K562 (cell line): ENCODE results near the gene GRIK2. TPM values are rescaled to one million over a fixed set of nuclear protein-coding genes. Genes with fewer than 3 reads are reported as not detected.

Source experiments
- ATAC-seq: fragments of 200-7000 bp; cut with Tn5 transposase; 3 replicates; pipeline ENCODE4 v1.9.1; 2020; ENCODE audit warnings: moderate library complexity
- BruUV-seq: library from RNA; stranded (reverse); fragments of 400-500 nt; replicated peaks from 2 replicates; lab custom pipeline; 2021; lab: Mats Ljungman, UMichigan
- CTCF ChIA-PET: fragments of 300-600 bp; formaldehyde crosslinking; extraction: SDS; loops from one replicate; lab custom pipeline; 2021; ENCODE audit warnings: low intra/inter-chr PET ratio; lab: Yijun Ruan, JAX
- POLR2A ChIA-PET: fragments of 300-600, 350-650 bp; sonication (Branson Sonifier 250); formaldehyde crosslinking; extraction: SDS; loops from one replicate; lab custom pipeline; 2021; ENCODE audit warnings: antibody characterized with exemption, inconsistent platforms; lab: Yijun Ruan, JAX
- DNase-seq, 4 experiments: peaks; one replicate each; pipeline versions ENCODE4 v3.0.0 to v3.0.0-alpha.2; 2011 to 2018; ENCODE audit warnings: low spot score in 3 of 4, mixed read lengths in 3 of 4; ENCODE audit errors: extremely low read depth in 1 of 4
- FAIRE-seq: peaks from 2 replicates; lab custom pipeline; 2011; peaks lifted over from hg19 to GRCh38; lab: Jason Lieb, UNC
- H2AFZ ChIP-seq: 2 replicates; pipeline ENCODE4 v1.6.0; 2011; ENCODE audit warnings: low read depth, low read length, control low read depth, inconsistent platforms
- H3K27ac ChIP-seq: fragments of 200-600 bp; 3 replicates; pipeline ENCODE4 v1.8.0; 2011; ENCODE audit warnings: low read depth, mild to moderate bottlenecking, control low read depth, inconsistent platforms, low read length, moderate library complexity, mixed read lengths; ENCODE audit errors: extremely low read depth
- H3K27me3 ChIP-seq, 2 experiments: fragments of 300-600 bp in 1 of 2; 2 replicates in 1 of 2; 3 replicates in 1 of 2; pipeline versions ENCODE4 v1.6.0 to v1.8.0; 2011; ENCODE audit warnings: inconsistent platforms in 2 of 2, low read length in 2 of 2, mild to moderate bottlenecking in 1 of 2, mixed read lengths in 1 of 2, moderate library complexity in 1 of 2; ENCODE audit not compliant: control insufficient read depth in 2 of 2, insufficient read depth in 2 of 2
- H3K36me3 ChIP-seq: fragments of 300-600 bp; 3 replicates; pipeline ENCODE4 v1.8.0; 2011; ENCODE audit warnings: mild to moderate bottlenecking, low read length, inconsistent platforms; ENCODE audit not compliant: control insufficient read depth, insufficient read depth
- H3K4me1 ChIP-seq, 2 experiments: fragments of 200-600 bp in 1 of 2; replicated peaks in 1 of 2; 2 replicates in 1 of 2; 3 replicates in 1 of 2; pipeline versions ENCODE4 v1.5.1 to v1.8.0; 2011; ENCODE audit warnings: inconsistent platforms in 2 of 2, low read length in 2 of 2, mild to moderate bottlenecking in 1 of 2, mixed read lengths in 1 of 2, moderate library complexity in 1 of 2; ENCODE audit not compliant: control insufficient read depth in 2 of 2, insufficient read depth in 2 of 2
- H3K4me2 ChIP-seq: 2 replicates; pipeline ENCODE4 v1.6.1; 2011; ENCODE audit warnings: low read length, control low read depth, inconsistent platforms, mixed read lengths; ENCODE audit not compliant: insufficient read depth
- H3K4me3 ChIP-seq: fragments of 200-600 bp; sonication (generic), shearing (Covaris generic); 2 replicates; pipeline ENCODE4 v1.5.1; 2016; ENCODE audit warnings: control low read depth, inconsistent platforms
- H3K79me2 ChIP-seq: fragments of 200-600 bp; 3 replicates; pipeline ENCODE4 v1.8.0; 2011; ENCODE audit warnings: low read length, inconsistent platforms; ENCODE audit not compliant: control insufficient read depth, insufficient read depth
- H3K9ac ChIP-seq, 2 experiments: 2 replicates each; pipeline versions ENCODE4 v1.6.0 to v1.6.1; 2011; ENCODE audit warnings: low read depth in 2 of 2, low read length in 2 of 2, control low read depth in 1 of 2, inconsistent platforms in 1 of 2, mild to moderate bottlenecking in 1 of 2, mixed read lengths in 1 of 2; ENCODE audit not compliant: insufficient read depth in 1 of 2
- H3K9me1 ChIP-seq: one replicate; pipeline ENCODE4 v1.6.0; 2011; ENCODE audit warnings: inconsistent platforms, mild to moderate bottlenecking, low read length, moderate library complexity; ENCODE audit not compliant: control insufficient read depth, insufficient read depth
- H3K9me3 ChIP-seq: replicated peaks from 2 replicates; pipeline ENCODE4 v1.5.1; 2011; ENCODE audit warnings: low read depth, low read length, inconsistent platforms; ENCODE audit not compliant: control insufficient read depth, insufficient read depth
- H4K20me1 ChIP-seq: replicated peaks from 2 replicates; pipeline ENCODE4 v1.6.1; 2011; ENCODE audit warnings: low read length, inconsistent platforms, mixed read lengths; ENCODE audit not compliant: control insufficient read depth, insufficient read depth
- EP300 ChIP-seq: IDR thresholded peaks from 2 replicates; pipeline ENCODE4 v1.6.1; 2012; ENCODE audit warnings: low read length, improper control_type of control experiment
- MCM5 ChIP-seq: fragments of 450-650 bp; IDR thresholded peaks from 2 replicates; pipeline ENCODE4 v1.6.1; 2016; ENCODE audit warnings: low read depth
- MNT ChIP-seq, 2 experiments: fragments of 450-650 bp; conservative IDR thresholded peaks; 2 replicates each; pipeline ENCODE4 v1.6.1; 2017; ENCODE audit warnings: mild to moderate bottlenecking in 2 of 2, moderate library complexity in 2 of 2
- ZNF644 ChIP-seq: fragments of 200-800 bp; sonication (Bioruptor generic); IDR thresholded peaks from 2 replicates; pipeline ENCODE4 v1.6.1; 2016; ENCODE audit warnings: low read depth, missing genetic modification characterization, missing compliant biosample characterization
- ZNF780A ChIP-seq: fragments of 250-450 bp; sonication (Bioruptor Pico); IDR thresholded peaks from 2 replicates; pipeline ENCODE4 v1.5.0; 2021; ENCODE audit warnings: mild to moderate bottlenecking
- ZSCAN32 ChIP-seq: fragments of 450-650 bp; formaldehyde crosslinking; IDR thresholded peaks from 2 replicates; pipeline ENCODE4 v1.4.0; 2020; ENCODE audit warnings: mild to moderate bottlenecking, moderate library complexity
- WGBS: fragments of 100-300 bp; shearing (Covaris generic); methylation state at CpG from one replicate; pipeline ENCODE4 v1.1.6; 2016; ENCODE audit warnings: low coverage, mixed read lengths; ENCODE audit not compliant: insufficient coverage; ENCODE audit errors: missing lambda C conversion rate; 5-methylcytosine and 5-hydroxymethylcytosine counted together
- in situ Hi-C: fragments of 300-500 bp; cut with MboI; formaldehyde crosslinking; loops from 4 replicates; pipeline ENCODE4 v1.15.0; 2018; ENCODE audit warnings: inconsistent platforms, mixed read lengths
- intact Hi-C: fragments of 100-400 bp; cut with micrococcal nuclease; formaldehyde crosslinking; loops from 2 replicates; pipeline ENCODE4 v1.14.2; 2022
- polyA plus RNA-seq, 8 experiments: library from polyadenylated mRNA; depleted of rRNA in 4 of 8; stranded (reverse) in 5 of 8; unstranded in 3 of 8; fragments of >200 nt; fragmentation: Nextera tagmentation in 2 of 8; fragmentation: Illumina TruSeq in 1 of 8; extraction: Ambion mirVana in 2 of 8; extraction: Trizol in 1 of 8; gene quantifications; 2 replicates each; pipeline versions ENCODE4 v1.2.1 to v1.2.3, GENCODE V29; 2011 to 2014; ENCODE audit warnings: inconsistent platforms in 1 of 8, missing spikeins in 1 of 8
- total RNA-seq, 7 experiments: library from RNA; depleted of rRNA in 6 of 7; stranded (reverse); fragments of >200 nt in 6 of 7; fragmentation: Illumina TruSeq in 2 of 7; extraction: Trizol in 2 of 7; gene quantifications; 2 replicates each; pipeline versions ENCODE4 v1.2.1 to v1.2.3, GENCODE V29; 2011 to 2021; ENCODE audit warnings: low replicate concordance in 1 of 7

Gene GRIK2
- total and polyA plus RNA-seq, 9 of the 15 experiments (the other 6 are each of a cell fraction or from before 2014, with no cell fraction given): not detected

DNA sequence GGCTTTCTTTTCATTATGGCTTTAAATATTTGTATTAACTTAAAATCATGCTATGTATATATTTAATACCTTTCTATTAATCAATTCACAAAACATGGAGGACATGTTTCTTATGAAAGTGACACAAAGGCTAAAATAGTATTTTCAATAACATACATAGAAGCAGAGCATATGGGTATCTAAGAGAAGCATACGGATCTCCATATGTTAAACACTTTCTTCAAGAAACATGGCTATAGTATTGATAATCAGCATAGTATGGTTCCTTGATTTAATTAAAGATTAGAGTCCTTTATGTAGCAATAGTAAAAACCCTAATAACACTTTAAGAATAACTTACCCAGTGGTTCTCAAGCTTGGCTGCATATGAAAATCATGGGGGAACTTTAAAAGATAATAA is 58.5 kb downstream of the GRIK2 start:
- H3K79me2 ChIP-seq: no peaks in the 10 kb centered on the region
- in situ Hi-C loops (no loop called here), intact Hi-C loops (no loop called here)
- H2AFZ ChIP-seq: no peak overlapping the region
- no peak for DNase-seq
- no peaks in the 10 kb centered on the region for H3K4me1 ChIP-seq
- no peak for FAIRE-seq
- no peak overlapping the region for H3K4me2 ChIP-seq
- CTCF ChIA-PET: no interaction called here
- H4K20me1 ChIP-seq: no peaks in the 10 kb centered on the region
- POLR2A ChIA-PET: no interaction called here
- BruUV-seq: no TSS peak
- no peak overlapping the region for H3K27ac ChIP-seq
- TF ChIP-seq ZNF780A (no peak), ZNF644 (tag) (no peak), MCM5 (no peak), MNT (conservative IDR thresholded peaks at IDR 0.05) (no peak), EP300 (no peak), ZSCAN32 (no peak)
- no peaks in the 10 kb centered on the region for H3K9me3 ChIP-seq
- H3K27me3 ChIP-seq: no peaks in the 10 kb centered on the region
- 0% methylated on average over 1 of the region's 1 CpG for WGBS
- no peaks in the 10 kb centered on the region for H3K36me3 ChIP-seq
- H3K9ac ChIP-seq: no peak overlapping the region
- no peaks in the 10 kb centered on the region for H3K9me1 ChIP-seq
- H3K4me3 ChIP-seq: no peak overlapping the region
- no peak for ATAC-seq
